Measurements from ENCODE around the gene CIB4.

GRCh38 chr2:26668041-26668440 is 26.9 kb upstream of the CIB4 start:
- no peak for TF ChIP-seq EZH2phosphoT487 (IDR thresholded peaks at IDR 0.05; ENCODE audit: insufficient read depth, low read depth)
- no peak for TF ChIP-seq EZH2 (IDR thresholded peaks at IDR 0.05; ENCODE audit: insufficient read depth, poor library complexity, severe bottlenecking)

Measured in GM23248 (cell line).